IPS-11a (cell line): Measurements from ENCODE around the gene SEC14L1.

Experiments
- H3K4me3 ChIP-seq: one replicate; pipeline ENCODE4 v1.5.1; 2013; ENCODE audit warnings: low read depth, low read length, control low read depth

The SEC14L1 gene

GRCh38 chr17:77160875-77161530 lies 20.2 kb downstream of the SEC14L1 start:
- H3K4me3 ChIP-seq, result no peak overlapping the region

GRCh38 chr17:77161953-77162352 lies 21.2 kb downstream of the SEC14L1 start:
- H3K4me3 ChIP-seq, result no peak overlapping the region

GRCh38 chr17:77163001-77163400 lies 22.2 kb downstream of the SEC14L1 start:
- H3K4me3 ChIP-seq, result no peak overlapping the region

GRCh38 chr17:77163511-77164280 lies 22.9 kb downstream of the SEC14L1 start:
- no peak overlapping the region for H3K4me3 ChIP-seq

GRCh38 chr17:77164483-77165091 lies 23.8 kb downstream of the SEC14L1 start:
- no peak overlapping the region for H3K4me3 ChIP-seq

GRCh38 chr17:77165577-77165976 lies 24.8 kb downstream of the SEC14L1 start:
- no peak overlapping the region for H3K4me3 ChIP-seq

- H3K4me3 ChIP-seq, result no peak overlapping the region
These were observed 26.9 kb downstream of the SEC14L1 start for GRCh38 chr17:77167472-77168306.

- no peak overlapping the region for H3K4me3 ChIP-seq
These were observed 32.3 kb downstream of the SEC14L1 start for GRCh38 chr17:77173104-77173503.

GRCh38 chr17:77174928-77175661 lies 34.3 kb downstream of the SEC14L1 start:
- no peak overlapping the region for H3K4me3 ChIP-seq

GRCh38 chr17:77177002-77177741 lies 36.4 kb downstream of the SEC14L1 start:
- H3K4me3 ChIP-seq, result no peak overlapping the region

GRCh38 chr17:77178050-77178449 lies 37.3 kb downstream of the SEC14L1 start:
- no peak overlapping the region for H3K4me3 ChIP-seq

- H3K4me3 ChIP-seq, result no peak overlapping the region
These were observed 37.8 kb downstream of the SEC14L1 start for GRCh38 chr17:77178563-77178962.

GRCh38 chr17:77180503-77181357 lies 40.0 kb downstream of the SEC14L1 start:
- H3K4me3 ChIP-seq, result no peak overlapping the region

GRCh38 chr17:77182205-77183172 lies 41.7 kb downstream of the SEC14L1 start:
- no peak overlapping the region for H3K4me3 ChIP-seq

- no peak overlapping the region for H3K4me3 ChIP-seq
These were observed 43.7 kb downstream of the SEC14L1 start for GRCh38 chr17:77184474-77184873.

- H3K4me3 ChIP-seq, result no peak overlapping the region
These were observed 44.4 kb downstream of the SEC14L1 start for GRCh38 chr17:77185137-77185536.

GRCh38 chr17:77186141-77186604 lies 45.4 kb downstream of the SEC14L1 start:
- H3K4me3 ChIP-seq, result no peak overlapping the region
